Right lobe of liver (tissue), 4 donors: Measurements from ENCODE around the gene CLDND1.

ENCODE experiments used
- CTCF ChIP-seq, 4 donors: fragments of 200-600 bp in 3 of 4; fragments of 450-650 bp in 1 of 4; IDR thresholded peaks; one replicate each; pipeline versions ENCODE4 v1.5.1 to v1.8.0; 2016 to 2022; ENCODE audit warnings: antibody characterized with exemption in 4 of 4, mild to moderate bottlenecking in 2 of 4
- POLR2A ChIP-seq: fragments of 450-650 bp; IDR thresholded peaks from one replicate; pipeline ENCODE4 v1.6.1; 2017; ENCODE audit warnings: antibody characterized with exemption, mild to moderate bottlenecking
- donor health status: DM: no; HTN: no; CAD: no.
- donor health status: DM: no; HTN: no; CAD: no.
- donor health status: DM: no; HTN: yes; CAD: no.

DNA sequence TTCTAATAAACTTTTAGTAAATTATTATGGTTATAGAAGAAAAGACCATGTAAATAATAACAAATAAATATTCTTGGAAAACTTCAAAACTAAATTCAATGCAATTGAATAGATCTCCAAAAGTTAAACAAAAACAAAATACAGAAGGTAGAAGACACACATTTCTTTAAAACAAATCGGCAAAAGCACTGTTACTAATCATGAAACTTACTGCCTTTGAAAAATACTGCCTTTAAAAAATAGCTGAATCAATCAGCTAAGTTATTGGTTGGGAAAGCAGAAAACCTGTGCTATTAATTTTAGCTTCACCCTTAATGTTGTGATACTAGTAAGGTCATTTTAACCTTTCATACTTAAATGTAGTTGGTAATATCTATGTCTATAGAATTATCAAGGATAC lies 12.0 kb upstream of the CLDND1 start:
- no peak for TF ChIP-seq CTCF (IDR thresholded peaks at IDR 0.05)
- no peak for TF ChIP-seq POLR2A
